ENCODE measurements around the gene UGT1A8. TPM values are rescaled to one million over a fixed set of nuclear protein-coding genes. Genes with fewer than 3 reads are reported as not detected.

UGT1A8 gene
- total and polyA plus RNA-seq, 9 of the 15 experiments (the other 6 are each of a cell fraction or from before 2014, with no cell fraction given): 0.04 TPM; not detected in 8

- FAIRE-seq: no peak
- no TSS peak for BruUV-seq (replicated peaks)
- H3K27ac ChIP-seq (ENCODE audit: extremely low read depth, low read depth, low read length): no peak overlapping the region
These were observed 91.5 kb downstream of the UGT1A8 start for GRCh38 chr2:233708942-233709341.

More at GRCh38 chr2:233708942-233709341, 91.5 kb downstream of the UGT1A8 start:
- H4K20me1 ChIP-seq (replicated peaks; ENCODE audit: control insufficient read depth, insufficient read depth, low read length): no peaks in the 10 kb centered on the region
- in situ Hi-C loops (cut with MboI) (no loop called here), intact Hi-C loops (cut with micrococcal nuclease) (no loop called here)
- no peak overlapping the region for H3K4me3 ChIP-seq
- H3K4me1 ChIP-seq (replicated peaks in 1 of 2; ENCODE audit: control insufficient read depth in 2 of 2, insufficient read depth in 2 of 2, low read length in 2 of 2): 0 out of 5 replicates have a peak, but pooled peaks cover 0 to 3% of the 10 kb centered on the region in 2 experiments
- no peak overlapping the region for H3K4me2 ChIP-seq (ENCODE audit: insufficient read depth, low read length)
- TF ChIP-seq USF2 (CRISPR knock-in tag; IDR thresholded peaks at IDR 0.05) (peak; percentile 79), FOSL1 (tag; conservative IDR thresholded peaks at IDR 0.05) (no peak), CSDE1 (IDR thresholded peaks at IDR 0.05) (no peak), RAD51 (IDR thresholded peaks at IDR 0.05; ENCODE audit: borderline replicate concordance, low read depth) (peak; percentile 79), ZNF212 (CRISPR knock-in tag; IDR thresholded peaks at IDR 0.05) (no peak), USF1 (CRISPR knock-in tag; IDR thresholded peaks at IDR 0.05) (peak; percentile 60), CBFA2T2 (conservative IDR thresholded peaks at IDR 0.05) (0 out of 2 replicates have a peak, but pooled peaks have one; percentile 4)
- 18% methylated on average over 5 of the region's 5 CpGs for WGBS (ENCODE audit: insufficient coverage, low coverage, missing lambda C conversion rate)
- no peaks in the 10 kb centered on the region for H3K79me2 ChIP-seq (ENCODE audit: control insufficient read depth, insufficient read depth, low read length)
- ChIA-PET POLR2A (interaction anchor here (0.6 kb wide), 1 partner anchor 28 kb away, joined by 3 read pairs; no protein-coding TSS in a partner anchor), CTCF (ENCODE audit: low intra/inter-chr PET ratio) (interaction anchor here (0.7 kb wide), 1 partner anchor 56 kb away, joined by 3 read pairs; no protein-coding TSS in a partner anchor)
- no peaks in the 10 kb centered on the region for H3K36me3 ChIP-seq (ENCODE audit: control insufficient read depth, insufficient read depth, low read length)
- no peak overlapping the region for H3K9ac ChIP-seq (ENCODE audit: insufficient read depth in 1 of 2, low read depth in 2 of 2, low read length in 2 of 2)
- ATAC-seq (peak; percentile 46; the same call in 1 of the 3 replicates), DNase-seq (ENCODE audit: extremely low read depth in 1 of 4, low spot score in 3 of 4) (peak; percentile 7 to 25 (median 20))
- H3K9me1 ChIP-seq (ENCODE audit: control insufficient read depth, insufficient read depth, low read length): no peaks in the 10 kb centered on the region
- peaks cover 0 to 14% of the 10 kb centered on the region in 2 experiments; a peak in 3 of 5 replicates for H3K27me3 ChIP-seq (ENCODE audit: control insufficient read depth in 2 of 2, insufficient read depth in 2 of 2, low read length in 2 of 2)
- H2AFZ ChIP-seq (ENCODE audit: low read depth, low read length): no peak overlapping the region
- no peaks in the 10 kb centered on the region for H3K9me3 ChIP-seq (replicated peaks; ENCODE audit: control insufficient read depth, insufficient read depth, low read depth, low read length)
